Transverse colon (tissue), 3 donors: ENCODE results near the gene IQSEC3.

Experiments used
- CTCF ChIP-seq, 5 experiments: fragments of 200-600 bp in 3 of 5; fragments of 450-650 bp in 2 of 5; sonication (generic) in 3 of 5; IDR thresholded peaks; 1 replicate in 2 of 5; 2 replicates in 3 of 5; pipeline ENCODE4 v1.5.1; 2016 to 2017; ENCODE audit warnings: antibody characterized with exemption in 5 of 5, inconsistent platforms in 3 of 5, mild to moderate bottlenecking in 2 of 5, moderate library complexity in 1 of 5
- POLR2A ChIP-seq: fragments of 450-650 bp; IDR thresholded peaks from one replicate; pipeline ENCODE4 v1.6.1; 2016; ENCODE audit warnings: antibody characterized with exemption, mild to moderate bottlenecking, moderate library complexity

- TF ChIP-seq CTCF (IDR thresholded peaks at IDR 0.05) (no peak), POLR2A (no peak)
Measured at GRCh38 chr12:109872-110271, 43.3 kb downstream of the IQSEC3 start.
